ENCODE measurements around the gene DSG2.

Gene DSG2

GRCh38 chr18:31497836-31498573 is at the start of gene DSG2:
TSS of gene DSG2 (plus strand) at chr18:31498177. CDS start at chr18:31498252, 75 bp downstream.
- ATAC-seq: peak; percentile 52
- Mint-ChIP-seq H3K9me3 (no peaks in the 10 kb centered on the region), H3K4me3 (peak within 1 kb of the TSS; percentile 16), H3K27ac (no peak within 1 kb of the TSS), H3K36me3 (no peaks in the 10 kb centered on the region), H3K4me1 (no peaks in the 10 kb centered on the region)
- DNase-seq (ENCODE audit: low spot score in 2 of 2): no peak

GRCh38 chr18:31450409-31450808 is 47.6 kb upstream of the DSG2 start:
- Mint-ChIP-seq H3K9me3 (peaks cover 2% of the 10 kb centered on the region), H3K27ac (no peak overlapping the region), H3K4me3 (no peak overlapping the region), H3K36me3 (no peaks in the 10 kb centered on the region), H3K4me1 (no peaks in the 10 kb centered on the region)
- DNase-seq (ENCODE audit: low spot score in 2 of 2) (no peak), ATAC-seq (no peak)

GRCh38 chr18:31451625-31452024 is 46.4 kb upstream of the DSG2 start:
- DNase-seq (ENCODE audit: low spot score in 2 of 2) (no peak), ATAC-seq (no peak)
- Mint-ChIP-seq H3K4me1 (no peaks in the 10 kb centered on the region), H3K9me3 (peaks cover 2% of the 10 kb centered on the region), H3K4me3 (no peak overlapping the region), H3K27ac (no peak overlapping the region), H3K36me3 (no peaks in the 10 kb centered on the region)

GRCh38 chr18:31454066-31454708 is 43.8 kb upstream of the DSG2 start:
- DNase-seq (ENCODE audit: low spot score in 2 of 2) (no peak), ATAC-seq (no peak)
- Mint-ChIP-seq H3K36me3 (no peaks in the 10 kb centered on the region), H3K27ac (no peak overlapping the region), H3K9me3 (peaks cover 2% of the 10 kb centered on the region), H3K4me1 (no peaks in the 10 kb centered on the region), H3K4me3 (no peak overlapping the region)

GRCh38 chr18:31469629-31470028 is 28.3 kb upstream of the DSG2 start:
- Mint-ChIP-seq H3K9me3 (no peaks in the 10 kb centered on the region), H3K4me1 (no peaks in the 10 kb centered on the region), H3K27ac (no peak overlapping the region), H3K4me3 (no peak overlapping the region), H3K36me3 (no peaks in the 10 kb centered on the region)
- ATAC-seq (no peak), DNase-seq (ENCODE audit: low spot score in 2 of 2) (no peak)

GRCh38 chr18:31478688-31479087 is 19.3 kb upstream of the DSG2 start:
- DNase-seq (ENCODE audit: low spot score in 2 of 2) (no peak), ATAC-seq (no peak)
- no peak overlapping the region for H3K27ac Mint-ChIP-seq
- H3K4me1 Mint-ChIP-seq: no peaks in the 10 kb centered on the region
- no peaks in the 10 kb centered on the region for H3K36me3 Mint-ChIP-seq
- H3K4me3 Mint-ChIP-seq: no peak overlapping the region
- peaks cover 3% of the 10 kb centered on the region for H3K9me3 Mint-ChIP-seq

GRCh38 chr18:31482051-31482450 is 15.9 kb upstream of the DSG2 start:
- Mint-ChIP-seq H3K27ac (no peak overlapping the region), H3K9me3 (peaks cover 3% of the 10 kb centered on the region), H3K36me3 (no peaks in the 10 kb centered on the region), H3K4me1 (no peaks in the 10 kb centered on the region), H3K4me3 (no peak overlapping the region)
- no peak for DNase-seq (ENCODE audit: low spot score in 2 of 2)
- ATAC-seq: no peak

GRCh38 chr18:31483396-31483795 is 14.6 kb upstream of the DSG2 start:
- H3K36me3 Mint-ChIP-seq: no peaks in the 10 kb centered on the region
- ATAC-seq: no peak
- no peak overlapping the region for H3K27ac Mint-ChIP-seq
- no peak overlapping the region for H3K4me3 Mint-ChIP-seq
- DNase-seq (ENCODE audit: low spot score in 2 of 2): no peak
- H3K4me1 Mint-ChIP-seq: no peaks in the 10 kb centered on the region
- H3K9me3 Mint-ChIP-seq: peaks cover 3% of the 10 kb centered on the region

GRCh38 chr18:31484461-31484860 is 13.5 kb upstream of the DSG2 start:
- Mint-ChIP-seq H3K27ac (no peak overlapping the region), H3K4me1 (no peaks in the 10 kb centered on the region), H3K9me3 (peaks cover 6% of the 10 kb centered on the region), H3K36me3 (no peaks in the 10 kb centered on the region), H3K4me3 (no peak overlapping the region)
- ATAC-seq (no peak), DNase-seq (ENCODE audit: low spot score in 2 of 2) (no peak)

GRCh38 chr18:31486165-31486564 is 11.8 kb upstream of the DSG2 start:
- H3K4me3 Mint-ChIP-seq: no peak overlapping the region
- H3K9me3 Mint-ChIP-seq: peaks cover 7% of the 10 kb centered on the region
- DNase-seq (ENCODE audit: low spot score in 2 of 2): no peak
- no peak overlapping the region for H3K27ac Mint-ChIP-seq
- no peaks in the 10 kb centered on the region for H3K36me3 Mint-ChIP-seq
- no peaks in the 10 kb centered on the region for H3K4me1 Mint-ChIP-seq
- ATAC-seq: no peak

- H3K4me1 Mint-ChIP-seq: no peaks in the 10 kb centered on the region
- ATAC-seq (no peak), DNase-seq (ENCODE audit: low spot score in 2 of 2) (no peak)
- no peaks in the 10 kb centered on the region for H3K36me3 Mint-ChIP-seq
- H3K27ac Mint-ChIP-seq: no peak overlapping the region
- no peak overlapping the region for H3K4me3 Mint-ChIP-seq
- peaks cover 7% of the 10 kb centered on the region for H3K9me3 Mint-ChIP-seq
Observed at GRCh38 chr18:31487246-31488015, 10.5 kb upstream of the DSG2 start.

- Mint-ChIP-seq H3K36me3 (no peaks in the 10 kb centered on the region), H3K9me3 (peaks cover 4% of the 10 kb centered on the region), H3K4me3 (no peak overlapping the region), H3K27ac (no peak overlapping the region), H3K4me1 (no peaks in the 10 kb centered on the region)
- no peak for ATAC-seq
- DNase-seq (ENCODE audit: low spot score in 2 of 2): no peak
Observed at GRCh38 chr18:31489311-31489710, 8.7 kb upstream of the DSG2 start.

- H3K9me3 Mint-ChIP-seq: peaks cover 4% of the 10 kb centered on the region
- no peaks in the 10 kb centered on the region for H3K4me1 Mint-ChIP-seq
- H3K4me3 Mint-ChIP-seq: no peak overlapping the region
- ATAC-seq (peak; percentile 31), DNase-seq (ENCODE audit: low spot score in 2 of 2) (no peak)
- H3K36me3 Mint-ChIP-seq: no peaks in the 10 kb centered on the region
- H3K27ac Mint-ChIP-seq: no peak overlapping the region
Observed at GRCh38 chr18:31490387-31490786, 7.6 kb upstream of the DSG2 start.

GRCh38 chr18:31490833-31491232 is 7.1 kb upstream of the DSG2 start:
- Mint-ChIP-seq H3K4me1 (no peaks in the 10 kb centered on the region), H3K9me3 (peaks cover 4% of the 10 kb centered on the region), H3K36me3 (no peaks in the 10 kb centered on the region), H3K4me3 (no peak overlapping the region), H3K27ac (no peak overlapping the region)
- ATAC-seq (no peak), DNase-seq (ENCODE audit: low spot score in 2 of 2) (no peak)

GRCh38 chr18:31491586-31491985 is 6.4 kb upstream of the DSG2 start:
- DNase-seq (ENCODE audit: low spot score in 2 of 2): no peak
- H3K36me3 Mint-ChIP-seq: no peaks in the 10 kb centered on the region

GRCh38 chr18:31492671-31493070 is 5.3 kb upstream of the DSG2 start:
- no peak for DNase-seq (ENCODE audit: low spot score in 2 of 2)
- Mint-ChIP-seq H3K9me3 (peaks cover 4% of the 10 kb centered on the region), H3K36me3 (no peaks in the 10 kb centered on the region), H3K27ac (no peak overlapping the region), H3K4me1 (no peaks in the 10 kb centered on the region), H3K4me3 (no peak overlapping the region)
- ATAC-seq: no peak

More at GRCh38 chr18:31491586-31491985, 6.4 kb upstream of the DSG2 start:
- no peak overlapping the region for H3K4me3 Mint-ChIP-seq
- H3K27ac Mint-ChIP-seq: no peak overlapping the region
- no peak for ATAC-seq
- H3K9me3 Mint-ChIP-seq: peaks cover 4% of the 10 kb centered on the region
- no peaks in the 10 kb centered on the region for H3K4me1 Mint-ChIP-seq
